Measurements from ENCODE around the gene ALOX5AP. TPM values are rescaled to one million over a fixed set of nuclear protein-coding genes. Genes with fewer than 3 reads are reported as not detected.
A peak's percentile ranks its signal among the peaks of the same experiment; 100 is the strongest.

ALOX5AP gene
- total and polyA plus RNA-seq, 2 donors (not counting 1 experiment from before 2014, with no cell fraction given), result 0.17 to 0.25 TPM

DNA sequence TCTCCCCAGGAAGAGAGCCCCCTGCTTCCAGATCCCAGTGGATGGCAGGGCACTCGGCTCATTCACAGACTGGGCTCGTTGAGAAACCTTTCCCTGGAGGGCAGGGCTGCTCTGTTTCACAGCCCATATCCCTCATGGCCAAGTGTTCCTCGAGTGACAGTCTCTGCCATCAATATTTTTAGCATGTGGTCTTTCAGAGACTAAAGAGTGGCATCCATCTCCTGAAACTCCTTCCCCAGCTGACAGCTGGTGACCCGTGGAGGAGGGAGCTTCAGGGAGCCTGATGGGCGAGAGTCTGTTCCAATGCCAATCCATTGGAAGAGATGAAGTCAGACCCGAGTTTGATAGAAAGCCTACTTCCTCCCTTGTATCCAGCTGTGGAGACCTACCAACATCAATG is 30.7 kb upstream of the ALOX5AP start:
- Histone ChIP-seq H3K4me1 (ENCODE audit: control insufficient read depth, extremely low read depth, insufficient read depth, low read length) (no peaks in the 10 kb centered on the region), H3K79me2 (ENCODE audit: control insufficient read depth, insufficient read depth, low read length) (no peaks in the 10 kb centered on the region), H3K4me2 (ENCODE audit: extremely low read depth, insufficient read depth, low read length) (no peak overlapping the region), H2AFZ (ENCODE audit: low read length) (no peak overlapping the region), H4K20me1 (ENCODE audit: control insufficient read depth, extremely low read depth, insufficient read depth, low read length) (no peaks in the 10 kb centered on the region), H3K36me3 (ENCODE audit: control insufficient read depth, insufficient read depth, low read length) (no peaks in the 10 kb centered on the region), H3K27me3 (ENCODE audit: control insufficient read depth, insufficient read depth, low read length) (no peaks in the 10 kb centered on the region), H3K9me3 (ENCODE audit: control insufficient read depth, insufficient read depth, low read depth, low read length) (no peaks in the 10 kb centered on the region), H3K4me3 (replicated peaks in 1 of 4; ENCODE audit: control extremely low read depth in 1 of 4, insufficient read depth in 1 of 4, low read depth in 3 of 4, low read length in 4 of 4) (no peak overlapping the region), H3K9ac (ENCODE audit: insufficient read depth, low read length) (no peak overlapping the region), H3K27ac (ENCODE audit: insufficient read depth, low read length) (no peak overlapping the region)
- no peak for TF ChIP-seq CTCF (conservative IDR thresholded peaks at IDR 0.05 in 1 of 2, IDR thresholded peaks at IDR 0.05 in 1 of 2; ENCODE audit: low read depth in 1 of 2, low read length in 2 of 2)
- TF ChIP-seq EZH2 (IDR thresholded peaks at IDR 0.05; ENCODE audit: low read length, missing control alignments), result no peak
- DNase-seq (ENCODE audit: low read depth in 2 of 2), result no peak

DNA sequence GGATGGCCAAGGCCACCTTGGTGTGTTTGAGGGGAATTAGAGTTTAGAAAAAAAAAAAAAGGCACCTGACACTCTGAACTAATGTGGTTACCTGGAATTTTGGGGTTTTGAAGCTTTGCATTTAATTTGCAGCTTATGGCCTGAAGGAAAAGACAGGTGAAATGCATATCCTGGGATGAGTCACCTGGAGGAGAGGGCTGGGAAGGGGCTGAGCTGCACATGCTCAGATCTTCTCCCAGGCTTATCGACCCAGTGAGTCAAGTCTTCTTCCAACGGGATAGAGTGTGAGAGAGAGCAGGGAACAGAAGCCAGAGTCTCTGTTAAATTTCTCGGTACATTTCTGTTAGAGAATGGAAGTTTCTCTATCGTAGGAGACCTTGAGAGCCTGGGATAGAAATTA is 29.7 kb upstream of the ALOX5AP start:
- DNase-seq (ENCODE audit: low read depth in 2 of 2), result no peak
- no peak overlapping the region for H3K4me2 ChIP-seq (ENCODE audit: extremely low read depth, insufficient read depth, low read length)

GRCh38 chr13:30708541-30708940 is 26.8 kb upstream of the ALOX5AP start:
- H3K36me3 ChIP-seq (ENCODE audit: control insufficient read depth, insufficient read depth, low read length), result no peaks in the 10 kb centered on the region
- H3K9me3 ChIP-seq (ENCODE audit: control insufficient read depth, insufficient read depth, low read depth, low read length), result no peaks in the 10 kb centered on the region
- H4K20me1 ChIP-seq (ENCODE audit: control insufficient read depth, extremely low read depth, insufficient read depth, low read length), result no peaks in the 10 kb centered on the region
- H3K4me1 ChIP-seq (ENCODE audit: control insufficient read depth, extremely low read depth, insufficient read depth, low read length), result no peaks in the 10 kb centered on the region
- no peak overlapping the region for H2AFZ ChIP-seq (ENCODE audit: low read length)
- H3K27ac ChIP-seq (ENCODE audit: insufficient read depth, low read length), result no peak overlapping the region
- no peak overlapping the region for H3K4me3 ChIP-seq (replicated peaks in 1 of 4; ENCODE audit: control extremely low read depth in 1 of 4, insufficient read depth in 1 of 4, low read depth in 3 of 4, low read length in 4 of 4)
- no peaks in the 10 kb centered on the region for H3K27me3 ChIP-seq (ENCODE audit: control insufficient read depth, insufficient read depth, low read length)
- no peak overlapping the region for H3K4me2 ChIP-seq (ENCODE audit: extremely low read depth, insufficient read depth, low read length)
- no peak for TF ChIP-seq CTCF (conservative IDR thresholded peaks at IDR 0.05 in 1 of 2, IDR thresholded peaks at IDR 0.05 in 1 of 2; ENCODE audit: low read depth in 1 of 2, low read length in 2 of 2)
- no peak for TF ChIP-seq EZH2 (IDR thresholded peaks at IDR 0.05; ENCODE audit: low read length, missing control alignments)
- DNase-seq (ENCODE audit: low read depth in 2 of 2), result peak; percentile 55 to 72
- no peak overlapping the region for H3K9ac ChIP-seq (ENCODE audit: insufficient read depth, low read length)
- no peaks in the 10 kb centered on the region for H3K79me2 ChIP-seq (ENCODE audit: control insufficient read depth, insufficient read depth, low read length)

More for the DNA sequence above, 29.7 kb upstream of the ALOX5AP start:
- H3K79me2 ChIP-seq (ENCODE audit: control insufficient read depth, insufficient read depth, low read length), result no peaks in the 10 kb centered on the region
- H3K36me3 ChIP-seq (ENCODE audit: control insufficient read depth, insufficient read depth, low read length), result no peaks in the 10 kb centered on the region
- no peaks in the 10 kb centered on the region for H3K4me1 ChIP-seq (ENCODE audit: control insufficient read depth, extremely low read depth, insufficient read depth, low read length)
- H2AFZ ChIP-seq (ENCODE audit: low read length), result no peak overlapping the region
- H3K27ac ChIP-seq (ENCODE audit: insufficient read depth, low read length), result no peak overlapping the region
- no peak overlapping the region for H3K9ac ChIP-seq (ENCODE audit: insufficient read depth, low read length)
- no peak for TF ChIP-seq EZH2 (IDR thresholded peaks at IDR 0.05; ENCODE audit: low read length, missing control alignments)
- no peak for TF ChIP-seq CTCF (conservative IDR thresholded peaks at IDR 0.05 in 1 of 2, IDR thresholded peaks at IDR 0.05 in 1 of 2; ENCODE audit: low read depth in 1 of 2, low read length in 2 of 2)
- no peak overlapping the region for H3K4me3 ChIP-seq (replicated peaks in 1 of 4; ENCODE audit: control extremely low read depth in 1 of 4, insufficient read depth in 1 of 4, low read depth in 3 of 4, low read length in 4 of 4)
- no peaks in the 10 kb centered on the region for H4K20me1 ChIP-seq (ENCODE audit: control insufficient read depth, extremely low read depth, insufficient read depth, low read length)
- H3K27me3 ChIP-seq (ENCODE audit: control insufficient read depth, insufficient read depth, low read length), result no peaks in the 10 kb centered on the region
- H3K9me3 ChIP-seq (ENCODE audit: control insufficient read depth, insufficient read depth, low read depth, low read length), result no peaks in the 10 kb centered on the region

Measured in fibroblast of lung (primary cell).